ENCODE data around the gene NFATC2.

- no peak for TF ChIP-seq POLR2A (IDR thresholded peaks at IDR 0.05; ENCODE audit: low read length)
- TF ChIP-seq GATA1 (IDR thresholded peaks at IDR 0.05; ENCODE audit: low read depth, low read length) = no peak
These were observed 8.7 kb upstream of the NFATC2 start for GRCh38 chr20:51551186-51551585.
